ENCODE measurements around the gene ITIH1. TPM values are rescaled to one million over a fixed set of nuclear protein-coding genes. Genes with fewer than 3 reads are reported as not detected.

Gene ITIH1
- total and polyA plus RNA-seq, 2 of the 4 experiments (the other 2 are of a cell fraction), result not detected

- Histone ChIP-seq H3K9me1 (ENCODE audit: insufficient read depth, low read length) (peaks cover 2% of the 10 kb centered on the region; the same call in 1 of the 2 replicates), H3K56ac (ENCODE audit: extremely low read depth, insufficient read depth, low read length) (no peak overlapping the region), H2BK20ac (ENCODE audit: low read depth, low read length) (no peak overlapping the region), H3K27ac (ENCODE audit: insufficient read depth, low read length) (no peak overlapping the region), H3K9me3 (ENCODE audit: control insufficient read depth, insufficient read depth, low read length) (no peaks in the 10 kb centered on the region), H2AFZ (replicated peaks; ENCODE audit: low read length, poor library complexity) (no peak overlapping the region), H4K5ac (ENCODE audit: low read depth, low read length) (no peak overlapping the region), H3K9ac (ENCODE audit: low read depth, low read length) (no peak overlapping the region), H3K4me2 (ENCODE audit: low read depth, low read length) (no peak overlapping the region), H3K27me3 (ENCODE audit: control insufficient read depth, insufficient read depth, low read length) (peaks cover 56% of the 10 kb centered on the region), H2BK15ac (ENCODE audit: low read depth, low read length) (no peak overlapping the region), H4K91ac (ENCODE audit: insufficient read depth, low read depth, low read length) (no peak overlapping the region), H3K36me3 (ENCODE audit: control insufficient read depth, insufficient read depth, low read length) (no peaks in the 10 kb centered on the region), H2BK5ac (ENCODE audit: low read depth, low read length, poor library complexity, severe bottlenecking) (no peak overlapping the region), H3K79me1 (ENCODE audit: low read depth in 1 of 2, low read length in 2 of 2) (no peaks in the 10 kb centered on the region), H3K18ac (ENCODE audit: low read depth, low read length) (no peak overlapping the region), H3K4me3 (ENCODE audit: insufficient read depth, low read depth, low read length) (no peak overlapping the region), H3K4ac (ENCODE audit: low read depth, low read length) (no peak overlapping the region), H2AK5ac (ENCODE audit: low read depth, low read length) (no peak overlapping the region), H2BK120ac (ENCODE audit: low read depth, low read length) (no peak overlapping the region), H4K20me1 (ENCODE audit: insufficient read depth, low read length) (no peaks in the 10 kb centered on the region), H2AK9ac (replicated peaks; ENCODE audit: low read depth, low read length, poor library complexity) (no peak overlapping the region), H3K14ac (replicated peaks; ENCODE audit: low read depth, low read length) (no peak overlapping the region), H3K4me1 (ENCODE audit: control insufficient read depth, insufficient read depth, low read length) (no peaks in the 10 kb centered on the region), H4K8ac (ENCODE audit: low read depth in 2 of 2, low read length in 2 of 2) (no peak overlapping the region), H3K23ac (ENCODE audit: low read depth, low read length) (no peak overlapping the region)
- ChIA-PET CTCF (no interaction called here), POLR2A (ENCODE audit: unreplicated experiment) (no interaction called here)
- TF ChIP-seq CEBPB (IDR thresholded peaks at IDR 0.05; ENCODE audit: low read depth, low read length) (no peak), MXI1 (IDR thresholded peaks at IDR 0.05; ENCODE audit: borderline replicate concordance, low read depth, low read length) (no peak), BHLHE40 (IDR thresholded peaks at IDR 0.05; ENCODE audit: low read depth, low read length) (no peak), CHD1 (IDR thresholded peaks at IDR 0.05; ENCODE audit: low read depth, low read length) (no peak), RFX5 (IDR thresholded peaks at IDR 0.05; ENCODE audit: low read depth, low read length) (no peak), SMC3 (IDR thresholded peaks at IDR 0.05; ENCODE audit: low read depth, low read length) (no peak)
- TF ChIP-seq, protein P1, sequence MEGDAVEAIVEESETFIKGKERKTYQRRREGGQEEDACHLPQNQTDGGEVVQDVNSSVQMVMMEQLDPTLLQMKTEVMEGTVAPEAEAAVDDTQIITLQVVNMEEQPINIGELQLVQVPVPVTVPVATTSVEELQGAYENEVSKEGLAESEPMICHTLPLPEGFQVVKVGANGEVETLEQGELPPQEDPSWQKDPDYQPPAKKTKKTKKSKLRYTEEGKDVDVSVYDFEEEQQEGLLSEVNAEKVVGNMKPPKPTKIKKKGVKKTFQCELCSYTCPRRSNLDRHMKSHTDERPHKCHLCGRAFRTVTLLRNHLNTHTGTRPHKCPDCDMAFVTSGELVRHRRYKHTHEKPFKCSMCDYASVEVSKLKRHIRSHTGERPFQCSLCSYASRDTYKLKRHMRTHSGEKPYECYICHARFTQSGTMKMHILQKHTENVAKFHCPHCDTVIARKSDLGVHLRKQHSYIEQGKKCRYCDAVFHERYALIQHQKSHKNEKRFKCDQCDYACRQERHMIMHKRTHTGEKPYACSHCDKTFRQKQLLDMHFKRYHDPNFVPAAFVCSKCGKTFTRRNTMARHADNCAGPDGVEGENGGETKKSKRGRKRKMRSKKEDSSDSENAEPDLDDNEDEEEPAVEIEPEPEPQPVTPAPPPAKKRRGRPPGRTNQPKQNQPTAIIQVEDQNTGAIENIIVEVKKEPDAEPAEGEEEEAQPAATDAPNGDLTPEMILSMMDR (conservative IDR thresholded peaks at IDR 0.05; ENCODE audit: low read depth, low read length), result no peak
- no peak for ATAC-seq (ENCODE audit: low read depth)
- no TSS peak for BruUV-seq (replicated peaks)
- dilution Hi-C loops (cut with HindIII; ENCODE audit: low sequenced_read_pairs, unreplicated experiment), result no loop called here
- no peak for DNase-seq
- no CpG with 5 or more reads among the region's 3 CpGs for WGBS, 2 experiments (ENCODE audit: extremely low coverage in 2 of 2, insufficient read length in 1 of 2)
- intact Hi-C loops (cut with micrococcal nuclease), result no loop called here
- in situ Hi-C loops (cut with MboI; ENCODE audit: low sequenced_read_pairs), result no loop called here
These were observed 5.8 kb downstream of the ITIH1 start for GRCh38 chr3:52783211-52783555.

Measured in IMR-90 (cell line).